ENCODE data around the gene VAMP7.
"Not testable (repeated sequence)": the region's sequence is repeated elsewhere in the genome, so short reads cannot be mapped to it uniquely, and the experiment has no call there.

The VAMP7 gene

DNA sequence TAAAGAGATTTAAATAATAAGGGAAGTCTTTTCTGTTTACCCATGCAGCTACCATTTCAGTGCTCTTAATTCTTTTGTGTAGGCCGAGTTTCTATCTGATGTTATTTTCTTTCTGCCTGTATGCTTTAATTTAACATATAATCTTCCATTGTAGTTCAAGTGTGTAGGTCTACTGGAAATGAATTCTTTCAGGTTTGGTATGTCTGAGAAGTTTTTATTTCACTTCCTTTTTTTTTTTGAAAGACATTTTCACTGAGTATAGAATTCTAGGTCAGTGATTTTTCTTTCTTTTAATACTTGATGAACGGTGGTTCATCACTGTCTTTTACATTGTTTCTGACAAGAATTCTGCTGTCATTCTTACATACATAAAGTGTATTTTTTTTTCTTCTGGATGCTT, 42.1 kb downstream of the VAMP7 start:
- DNase-seq: no peak

DNA sequence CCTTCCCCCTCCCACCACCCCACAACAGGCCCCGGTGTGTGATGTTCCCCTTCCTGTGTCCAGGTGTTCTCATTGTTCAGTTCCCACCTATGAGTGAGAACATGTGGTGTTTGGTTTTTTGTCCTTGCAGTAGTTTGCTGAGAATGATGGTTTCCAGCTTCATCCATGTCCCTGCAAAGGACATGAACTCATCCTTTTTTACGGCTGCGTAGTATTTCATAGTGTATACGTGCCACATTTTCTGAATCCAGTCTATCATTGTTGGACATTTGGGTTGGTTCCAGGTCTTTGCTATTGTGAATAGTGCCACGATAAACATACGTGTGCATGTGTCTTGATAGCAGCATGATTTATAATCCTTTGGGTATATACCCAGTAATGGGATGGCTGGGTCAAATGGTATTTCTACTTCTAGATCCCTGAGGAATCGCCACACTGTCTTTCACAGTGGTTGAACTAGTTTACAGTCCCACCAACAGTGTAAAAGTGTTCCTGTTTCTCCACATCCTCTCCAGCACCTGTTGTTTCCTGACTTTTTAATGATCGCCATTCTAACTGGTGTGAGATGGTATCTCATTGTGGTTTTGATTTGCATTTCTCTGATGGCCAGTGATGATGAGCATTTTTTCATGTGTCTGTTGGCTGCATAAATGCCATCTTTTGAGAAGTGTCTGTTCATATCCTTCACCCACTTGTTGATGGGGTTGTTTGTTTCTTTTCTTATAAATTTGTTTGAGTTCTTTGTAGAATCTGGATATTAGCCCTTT, 49.9 kb downstream of the VAMP7 start:
- not testable (repeated sequence) for DNase-seq

DNA sequence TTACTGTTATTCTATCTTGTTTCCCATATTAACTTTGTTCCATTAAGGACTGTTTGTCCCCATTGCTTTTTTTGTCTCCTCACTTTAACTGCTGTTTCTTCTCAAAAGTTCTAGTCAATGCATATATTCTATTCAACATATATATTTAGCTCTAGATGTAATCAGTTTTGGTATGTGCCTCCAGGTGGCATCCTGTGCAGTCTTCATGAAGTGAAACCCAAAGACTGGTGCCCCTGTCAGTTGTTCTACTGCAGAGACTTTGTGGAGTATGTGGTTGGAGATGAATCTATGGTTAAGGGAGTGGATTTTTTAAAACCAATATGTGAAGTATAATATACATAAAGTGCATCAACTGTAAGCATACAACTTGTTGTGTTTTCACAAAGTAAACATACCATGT, 57.0 kb downstream of the VAMP7 start:
- DNase-seq: no peak

DNA sequence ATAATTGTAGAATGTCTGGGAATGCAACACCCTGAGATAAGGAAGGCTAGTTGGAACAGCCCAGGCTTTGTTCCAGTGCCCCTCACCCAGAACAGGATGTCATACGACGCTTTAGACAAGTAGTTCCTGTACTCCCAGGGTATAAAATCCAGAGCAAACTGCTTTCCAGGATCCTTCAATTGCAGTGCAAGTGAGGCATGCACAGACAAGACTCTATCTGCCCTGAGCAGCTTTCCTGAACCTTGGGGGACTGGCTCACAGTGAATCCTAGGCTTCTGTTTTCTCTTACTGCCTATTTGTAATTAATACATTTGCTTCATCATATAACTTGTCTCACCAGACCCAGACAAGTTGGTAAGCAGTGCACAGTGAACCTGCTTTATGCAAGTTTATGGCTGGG, 68.0 kb downstream of the VAMP7 start:
- DNase-seq: no peak

DNA sequence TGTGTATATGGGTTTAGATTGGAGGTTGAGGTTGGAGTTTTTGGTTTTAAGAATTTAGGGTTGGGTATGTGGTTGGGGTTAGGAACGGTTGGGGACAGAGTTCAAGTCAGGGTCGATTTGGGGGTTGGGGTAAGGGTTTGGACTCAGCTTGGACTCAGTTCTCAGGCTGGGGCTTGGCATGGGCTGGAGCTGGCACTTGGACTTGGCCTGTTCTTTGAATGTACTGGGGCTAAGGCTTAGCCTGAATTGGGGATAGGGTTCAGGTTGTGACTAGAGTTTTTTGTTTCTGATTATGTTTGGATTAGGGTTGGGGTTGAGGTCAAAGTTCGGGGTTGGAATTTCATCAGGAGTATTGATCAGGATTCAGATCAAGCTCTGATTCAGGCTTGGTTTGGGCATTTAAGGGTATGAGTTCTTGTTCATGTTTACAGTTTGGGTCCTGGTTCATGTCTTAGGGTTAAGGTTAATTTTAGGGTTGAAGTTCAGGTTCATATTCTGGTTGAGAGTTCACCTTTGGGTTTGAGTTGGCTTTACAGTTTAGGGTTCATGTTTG, 70.2 kb downstream of the VAMP7 start:
- DNase-seq: no peak

DNA sequence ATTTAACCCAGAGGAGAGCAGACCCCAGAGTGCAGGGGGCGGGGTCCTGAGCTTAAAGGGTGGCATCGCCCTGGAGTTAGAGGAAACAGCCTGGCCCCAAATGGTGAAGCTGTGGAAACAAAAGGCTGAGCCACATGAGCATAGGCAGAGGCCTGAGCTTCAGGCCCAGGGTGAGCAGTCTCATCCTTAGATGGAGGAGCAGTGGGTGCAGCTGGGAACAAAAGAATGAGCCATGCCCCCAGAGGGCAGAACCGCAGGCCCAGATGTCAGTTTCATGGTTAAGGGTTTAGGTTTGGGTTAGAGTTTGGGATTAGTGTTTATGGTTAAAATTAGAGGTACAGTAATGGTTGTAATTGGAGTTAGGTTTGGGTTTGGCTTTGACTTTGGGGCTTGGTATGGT, 71.9 kb downstream of the VAMP7 start:
- no peak for DNase-seq

DNA sequence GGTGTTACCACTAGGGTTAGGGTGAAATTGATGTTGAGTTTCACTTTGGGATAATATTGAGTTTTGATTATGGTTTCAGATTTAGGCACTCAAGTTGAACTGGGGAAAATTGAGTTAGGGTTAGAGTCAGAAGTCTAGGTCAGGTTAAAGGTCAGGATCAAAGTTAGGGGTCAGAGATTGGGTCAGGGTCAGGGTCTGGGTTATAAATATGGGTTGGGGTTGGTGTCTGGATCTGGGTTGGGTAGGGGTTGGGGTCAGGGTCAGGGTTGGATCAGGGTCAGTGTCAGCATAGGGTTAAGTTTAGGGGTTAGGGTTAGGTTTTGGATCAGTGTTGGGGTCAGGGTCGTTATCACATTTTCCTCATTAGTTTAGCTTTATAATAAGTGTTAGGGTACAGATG, 73.6 kb downstream of the VAMP7 start:
- DNase-seq: no peak

DNA sequence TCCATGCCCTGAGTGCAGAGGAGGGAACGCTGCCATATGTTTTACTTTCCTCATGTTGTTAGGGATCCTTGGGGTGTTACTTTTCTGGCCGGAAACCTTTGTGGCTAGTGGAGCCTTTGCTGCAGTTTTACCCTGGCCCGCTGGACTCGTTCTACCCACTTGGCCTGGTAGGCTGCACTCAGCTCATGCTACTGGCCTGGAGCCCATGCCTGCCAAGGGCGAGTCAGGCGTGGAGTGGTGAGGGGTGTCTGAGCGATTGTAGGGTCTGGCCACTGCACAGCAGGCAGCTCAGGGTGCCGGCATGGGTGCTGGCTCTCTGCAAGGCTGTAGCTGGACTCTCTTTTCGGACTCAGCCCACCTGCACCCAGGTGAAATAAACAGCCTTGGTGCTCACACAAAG, 75.0 kb downstream of the VAMP7 start:
- no peak for DNase-seq

DNA sequence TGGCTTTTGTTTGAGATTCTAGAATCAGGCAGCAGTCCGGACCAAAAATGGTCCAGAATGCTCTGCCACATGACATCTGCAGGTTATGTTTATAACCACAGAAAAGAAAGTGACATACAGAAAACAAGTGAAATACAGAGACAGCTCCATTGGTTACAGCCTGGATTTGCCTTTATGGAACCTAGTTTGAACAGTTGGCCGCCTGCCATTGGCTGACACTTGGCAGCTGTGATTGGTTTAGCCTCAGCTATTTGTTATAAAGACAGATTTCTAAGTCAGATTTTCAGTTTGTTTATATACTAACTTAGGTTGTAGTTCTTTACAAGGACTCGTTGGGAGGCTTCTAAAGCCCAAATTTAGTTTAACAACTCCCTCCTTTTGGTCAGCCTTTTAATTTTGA, 75.5 kb downstream of the VAMP7 start:
- DNase-seq: no peak

DNA sequence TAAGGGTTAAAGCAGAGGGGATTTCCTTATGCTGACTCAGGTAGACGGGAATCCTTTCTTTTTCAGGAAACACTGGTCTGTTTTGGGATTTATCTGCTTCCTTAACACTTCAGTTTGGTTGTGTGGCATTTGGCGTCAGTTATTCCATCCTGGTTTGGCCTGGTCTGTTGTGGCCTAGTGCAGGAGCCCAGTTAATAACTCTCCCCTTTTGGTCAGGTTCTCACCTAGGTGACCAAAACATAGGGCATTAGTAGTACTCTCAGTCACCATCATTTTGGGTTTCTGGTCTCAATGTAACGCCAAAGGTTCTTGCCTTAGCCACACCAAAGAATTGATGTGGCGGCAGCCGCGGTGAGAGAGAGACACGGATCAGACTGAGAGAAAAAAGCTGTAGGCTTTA, 76.7 kb downstream of the VAMP7 start:
- DNase-seq: no peak

DNA sequence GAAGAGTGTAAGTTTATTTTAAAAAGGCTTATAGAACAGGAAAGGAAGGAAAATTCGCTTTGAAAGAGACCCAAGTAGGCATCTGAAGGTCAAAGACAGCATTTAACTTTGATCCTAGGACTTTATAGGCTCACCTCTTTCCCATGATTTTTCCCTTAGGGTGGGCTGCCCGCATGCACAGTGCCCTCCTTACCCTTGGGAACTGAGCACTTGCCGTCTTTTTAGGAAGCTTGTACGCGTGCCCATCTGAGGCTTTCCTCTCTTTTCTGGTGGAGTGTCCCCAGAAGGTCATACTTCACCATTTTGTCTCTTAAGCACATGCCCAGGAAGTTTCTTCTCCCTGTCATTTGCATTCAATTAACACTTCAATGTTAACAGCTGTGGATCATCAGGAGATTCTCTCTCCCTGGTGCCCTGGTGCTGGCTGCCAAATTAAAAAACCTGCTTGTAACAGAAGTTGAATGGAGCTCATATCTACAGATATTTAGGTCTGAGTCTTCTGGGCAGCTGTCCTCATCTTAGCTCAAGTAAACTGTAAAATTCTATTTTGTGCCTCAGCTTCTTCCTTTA, 78.0 kb downstream of the VAMP7 start:
- no peak for DNase-seq

DNA sequence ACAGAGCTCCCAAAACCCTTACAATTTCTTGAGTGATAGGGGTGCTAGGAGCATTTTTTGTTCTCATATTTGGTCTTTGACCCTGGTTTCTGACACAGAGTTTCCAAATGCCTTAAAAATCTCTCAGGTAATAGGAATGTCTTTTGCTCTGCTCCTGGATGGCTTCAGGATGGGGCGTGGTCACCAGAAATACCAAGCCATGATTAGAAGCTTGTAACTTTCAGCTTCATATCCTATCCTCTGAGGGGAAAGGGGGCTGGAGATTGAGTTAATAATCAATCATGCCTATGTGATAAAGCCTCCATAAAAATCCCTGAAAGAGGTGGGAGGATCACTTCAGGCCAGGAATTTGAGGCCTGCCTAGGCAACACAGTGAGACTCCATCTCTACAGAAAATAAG, 81.8 kb downstream of the VAMP7 start:
- no peak for DNase-seq

DNA sequence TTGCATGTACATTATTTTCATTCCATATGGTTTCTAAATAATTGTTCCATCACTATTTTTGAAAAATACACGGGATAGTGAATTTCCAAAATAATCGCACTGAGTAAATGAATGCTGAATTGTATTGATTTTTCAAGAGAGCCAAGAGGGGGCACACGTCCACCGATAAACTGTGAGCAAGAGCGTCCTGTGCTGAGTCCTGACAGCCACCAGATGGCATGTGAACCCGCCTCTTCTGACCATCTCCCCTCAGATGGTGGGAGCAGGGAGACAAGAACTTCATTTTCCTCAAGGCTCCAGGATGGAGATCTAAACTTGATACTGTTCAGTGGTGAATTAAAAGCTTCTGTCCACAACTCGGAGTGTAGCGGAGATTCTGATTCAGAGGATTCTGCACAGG, 85.7 kb downstream of the VAMP7 start:
- no peak for DNase-seq

DNA sequence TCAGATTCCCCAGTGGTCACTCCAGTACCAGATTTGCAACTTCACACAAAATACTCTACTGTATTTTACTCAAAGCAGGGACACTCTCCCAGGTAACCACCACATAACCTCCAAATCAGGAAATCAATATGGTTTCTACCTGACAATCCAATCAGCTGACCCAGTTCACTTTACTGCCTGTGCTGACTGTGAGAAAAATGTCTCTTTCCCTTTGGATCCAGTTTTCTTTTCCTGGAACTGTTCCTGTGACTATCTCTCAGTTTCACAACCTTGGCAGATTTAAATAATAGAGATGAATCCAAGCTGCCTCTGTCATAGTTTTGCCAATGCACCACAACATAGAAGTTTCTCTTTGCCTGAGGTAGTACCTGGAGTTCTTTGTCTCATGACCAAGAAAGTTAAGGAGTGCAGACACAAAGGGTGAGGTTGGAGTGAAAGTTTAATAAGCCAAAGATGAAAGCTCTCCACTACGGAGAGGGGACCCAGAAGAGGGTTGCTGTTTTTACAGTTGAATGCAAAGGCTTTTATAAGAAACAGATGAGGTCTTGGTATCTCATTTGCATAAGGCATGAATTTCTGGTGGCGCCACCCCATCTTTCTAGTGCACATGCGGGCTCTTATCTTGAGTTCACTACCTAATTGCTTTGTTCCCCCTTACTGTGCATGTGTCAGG, 86.6 kb downstream of the VAMP7 start:
- DNase-seq: no peak

DNA sequence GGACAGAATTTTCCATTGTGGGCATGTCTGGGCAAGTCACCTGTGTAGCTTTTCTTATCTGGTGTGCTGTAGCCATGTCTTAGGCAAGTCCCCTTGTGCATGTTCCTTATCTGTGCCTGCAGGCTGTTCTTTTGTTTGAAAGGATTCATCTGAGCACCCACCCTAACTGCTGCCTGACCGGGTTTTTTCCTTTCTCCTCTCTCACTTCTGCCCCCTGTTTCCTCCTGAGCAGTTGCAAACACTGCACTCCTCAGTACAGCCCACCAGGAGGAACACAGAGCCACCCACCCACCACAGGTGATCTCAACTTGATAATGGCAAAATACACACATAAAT, 87.1 kb downstream of the VAMP7 start:
- DNase-seq: no peak

DNA sequence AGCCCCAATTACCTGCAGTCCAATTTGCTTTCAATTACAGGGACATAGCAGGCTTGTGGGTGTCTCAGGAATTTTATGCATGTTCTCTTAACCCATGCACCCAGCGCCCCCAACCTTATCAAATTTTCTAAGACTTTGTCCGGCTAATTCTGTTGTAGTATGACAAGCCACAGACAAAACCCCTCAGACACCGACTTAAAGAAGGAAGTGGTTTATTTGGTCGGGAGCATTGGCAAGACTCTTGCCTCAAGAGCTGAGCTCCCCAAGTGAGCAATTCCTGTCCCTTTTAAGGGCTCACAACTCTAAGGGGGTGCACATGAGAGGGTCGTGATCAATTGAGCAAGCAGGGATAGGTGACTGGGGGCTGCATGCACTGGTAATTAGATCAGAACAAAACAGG, 87.6 kb downstream of the VAMP7 start:
- no peak for DNase-seq

DNA sequence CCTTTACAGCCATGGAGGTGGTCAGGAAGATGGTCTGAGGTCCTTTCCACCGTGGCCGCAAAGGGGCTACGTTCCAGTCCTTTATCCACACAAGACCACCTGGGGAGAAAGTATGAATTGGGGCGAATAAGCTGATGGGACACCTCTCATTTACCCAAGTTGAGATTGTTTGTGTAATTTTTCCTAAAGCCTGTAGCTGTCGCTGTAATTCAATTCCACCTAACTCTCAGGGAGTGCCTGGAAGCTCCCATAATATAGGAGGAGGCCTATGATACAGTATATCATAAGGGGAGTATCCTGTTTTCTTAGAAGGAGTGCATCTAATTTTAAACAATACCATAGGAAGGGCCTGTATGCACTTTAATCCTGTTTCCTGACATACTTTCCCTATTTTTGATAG, 90.5 kb downstream of the VAMP7 start:
- DNase-seq: not testable (repeated sequence)

DNA sequence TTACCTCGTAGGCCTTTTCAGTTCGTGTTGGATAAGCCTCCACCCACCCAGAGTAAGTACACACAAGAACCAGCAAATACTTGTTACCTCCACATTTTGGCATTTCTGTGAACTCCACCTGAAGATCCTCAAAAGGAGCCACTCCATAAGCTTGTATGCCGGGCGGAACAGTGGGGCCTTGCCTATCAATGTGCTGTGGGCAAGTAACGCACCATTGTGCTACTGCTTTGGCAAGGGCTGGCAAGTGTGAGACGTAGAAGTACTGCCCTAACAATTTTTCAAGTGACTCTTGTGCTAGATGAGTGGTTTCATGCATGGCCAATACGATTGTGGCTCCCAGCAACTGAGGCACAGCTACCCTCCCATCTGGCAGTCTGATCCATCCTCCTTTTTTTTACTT, 91.1 kb downstream of the VAMP7 start:
- DNase-seq: not testable (repeated sequence)

DNA sequence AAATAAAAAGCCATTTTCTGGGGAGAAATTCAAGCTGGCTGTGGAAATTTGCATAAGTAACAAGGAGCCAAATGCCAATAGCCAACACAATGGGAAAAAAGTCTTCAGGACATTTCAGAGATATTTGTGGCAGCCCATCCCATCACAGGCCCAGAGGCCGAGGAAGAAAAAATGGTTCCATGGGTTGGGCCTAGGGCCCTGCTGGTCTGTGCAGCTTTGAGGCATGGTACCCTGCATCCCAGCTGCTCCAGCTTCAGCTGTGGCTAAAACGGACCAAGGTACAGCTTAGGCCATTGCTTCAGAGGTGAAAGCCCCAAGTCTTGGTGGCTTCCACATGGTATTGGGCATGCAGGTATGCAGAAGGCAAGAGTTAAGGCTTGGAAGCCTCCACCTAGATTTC, 102.2 kb downstream of the VAMP7 start:
- DNase-seq: no peak

DNA sequence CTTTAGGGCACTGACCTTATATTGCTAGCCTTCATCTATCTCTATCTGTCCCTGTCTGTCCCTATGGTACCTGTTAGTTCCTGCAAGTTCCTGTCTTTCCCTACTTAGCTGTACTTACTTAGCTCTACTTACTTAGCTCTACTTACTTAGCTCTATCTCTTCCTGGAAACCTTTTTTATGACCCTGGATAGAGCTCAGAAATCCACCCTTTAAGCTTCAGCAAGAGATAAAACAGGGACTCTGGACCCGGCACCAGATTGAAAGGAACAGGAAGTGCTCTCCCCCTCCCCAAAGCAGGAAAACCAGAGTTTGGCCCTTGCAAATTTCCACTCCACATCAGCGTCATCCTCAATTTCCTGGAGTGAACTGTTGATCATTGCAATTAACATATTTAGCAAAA, 104.1 kb downstream of the VAMP7 start:
- no peak for DNase-seq

DNA sequence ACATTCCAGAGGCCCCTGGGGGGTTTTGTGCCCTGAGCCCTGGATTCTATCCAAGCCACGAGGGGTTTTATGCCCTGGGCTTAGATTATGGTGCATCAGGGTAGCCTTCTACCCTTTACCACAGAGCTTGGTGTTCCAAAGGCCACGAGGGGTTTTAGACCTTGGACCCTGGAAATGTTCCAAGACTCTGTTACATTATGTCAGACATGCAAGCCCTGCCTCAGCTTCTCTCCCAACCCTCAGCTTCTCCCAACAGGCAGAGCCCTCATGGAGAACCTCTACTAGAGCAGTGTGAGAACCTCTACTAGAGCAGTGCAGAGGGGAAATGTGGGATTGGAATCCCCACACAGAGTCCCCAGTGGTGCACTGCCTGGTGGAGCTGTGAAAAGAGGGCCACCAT, 105.8 kb downstream of the VAMP7 start:
- DNase-seq: not testable (repeated sequence)

DNA sequence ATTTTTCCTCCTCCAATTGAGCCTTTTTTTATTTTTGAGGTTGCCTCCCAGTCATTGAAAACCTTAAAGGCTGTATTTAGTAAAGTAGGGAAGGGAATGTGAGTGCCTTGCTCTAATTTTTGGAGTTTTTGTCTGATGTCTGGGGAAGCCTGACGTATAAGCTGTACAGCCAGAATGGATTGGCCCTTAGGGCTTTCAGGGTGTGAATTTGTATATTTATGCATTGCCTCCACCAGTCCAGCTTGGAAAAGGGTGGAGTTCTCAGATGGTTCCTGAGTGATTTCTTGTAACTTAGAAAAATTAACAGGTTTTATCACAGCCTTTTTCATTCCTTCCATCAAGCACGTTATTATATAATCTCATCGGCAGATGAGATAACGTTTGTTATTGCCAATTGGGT, 107.7 kb downstream of the VAMP7 start:
- DNase-seq: no peak
